Measurements from ENCODE around the gene SLC29A4.
A peak's percentile ranks its signal among the peaks of the same experiment; 100 is the strongest.
"Not testable (repeated sequence)": the region's sequence is repeated elsewhere in the genome, so short reads cannot be mapped to it uniquely, and the experiment has no call there.

The SLC29A4 gene

DNA sequence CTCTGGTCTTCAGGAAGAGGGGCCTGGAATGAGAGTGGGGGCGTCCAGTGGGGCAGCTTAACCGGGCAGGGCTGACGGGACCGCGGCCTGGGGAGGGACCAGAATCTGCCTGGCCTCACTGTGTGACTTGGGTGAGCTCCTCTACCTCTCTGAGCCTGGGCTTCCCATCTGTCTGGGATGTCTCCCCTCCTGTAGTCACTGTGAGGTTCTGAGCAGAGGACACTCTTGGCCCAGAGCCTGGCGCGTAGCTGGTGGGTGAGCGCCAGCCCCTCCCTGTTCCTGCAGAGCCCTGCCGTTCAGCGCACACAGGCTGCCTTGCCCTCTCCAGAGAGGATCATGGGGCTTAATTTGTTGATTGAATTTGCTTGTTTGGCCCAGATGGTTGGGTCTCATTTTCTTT, 7.2 kb upstream of the SLC29A4 start:
- not testable (repeated sequence) for DNase-seq

DNA sequence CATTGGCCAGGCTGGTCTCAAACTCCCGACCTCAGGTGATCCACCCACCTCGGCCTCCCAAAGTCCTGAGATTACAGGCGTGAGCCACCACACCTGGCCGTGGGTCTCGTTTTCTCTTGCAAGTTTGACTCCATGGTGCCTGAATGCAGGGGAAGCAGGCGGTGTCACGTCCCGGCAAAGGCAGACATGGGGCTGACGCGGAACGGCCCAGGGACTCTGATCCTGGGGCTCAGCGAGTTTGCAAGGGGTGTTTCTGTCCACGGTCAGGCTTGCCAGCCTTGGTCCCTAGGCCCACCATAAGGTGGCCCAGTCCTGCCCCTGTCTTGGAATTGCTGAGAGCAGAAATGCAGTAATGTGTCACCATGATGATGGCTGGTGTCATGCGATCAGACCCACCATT, 6.6 kb upstream of the SLC29A4 start:
- not testable (repeated sequence) for DNase-seq

DNA sequence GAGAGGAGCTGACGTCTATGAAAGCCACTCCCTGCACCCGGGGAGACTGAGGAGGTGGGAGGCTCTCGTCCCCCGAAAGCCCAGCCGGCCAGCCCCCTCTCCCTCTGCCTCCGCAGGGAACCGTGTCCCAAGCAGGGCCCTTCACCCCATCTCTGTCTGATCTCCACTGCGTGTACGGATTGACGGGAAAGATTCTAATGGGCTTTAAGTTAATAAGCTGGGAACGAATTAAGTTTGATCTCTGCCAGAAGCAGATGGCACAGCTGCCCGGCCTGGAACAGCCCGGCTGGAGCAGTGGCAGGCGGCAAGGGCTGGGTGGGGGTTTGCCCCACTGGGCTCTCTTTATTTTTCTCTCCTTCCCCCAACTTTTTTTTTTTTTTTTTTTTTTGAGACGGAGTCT, 6.1 kb upstream of the SLC29A4 start:
- DNase-seq: no peak

DNA sequence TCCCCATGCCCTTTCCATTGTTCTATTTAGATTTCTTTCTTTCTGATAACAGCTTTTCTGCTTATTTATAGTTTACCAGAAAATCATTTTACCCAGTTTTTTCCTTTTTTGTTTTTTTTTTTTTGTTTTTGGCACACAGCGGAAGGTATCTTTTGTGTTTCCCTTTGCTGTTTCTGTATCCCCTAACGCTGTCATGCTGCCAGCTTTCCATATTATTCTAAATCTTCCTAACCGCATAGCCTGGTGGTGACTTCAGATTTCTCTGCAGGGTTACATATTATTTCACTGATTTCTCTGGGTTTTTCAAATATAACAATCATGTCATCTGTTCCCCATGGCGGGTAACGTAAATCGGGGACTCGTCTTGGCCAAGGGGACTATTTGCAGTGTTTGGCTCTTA, 4.0 kb upstream of the SLC29A4 start:
- DNase-seq: no peak

DNA sequence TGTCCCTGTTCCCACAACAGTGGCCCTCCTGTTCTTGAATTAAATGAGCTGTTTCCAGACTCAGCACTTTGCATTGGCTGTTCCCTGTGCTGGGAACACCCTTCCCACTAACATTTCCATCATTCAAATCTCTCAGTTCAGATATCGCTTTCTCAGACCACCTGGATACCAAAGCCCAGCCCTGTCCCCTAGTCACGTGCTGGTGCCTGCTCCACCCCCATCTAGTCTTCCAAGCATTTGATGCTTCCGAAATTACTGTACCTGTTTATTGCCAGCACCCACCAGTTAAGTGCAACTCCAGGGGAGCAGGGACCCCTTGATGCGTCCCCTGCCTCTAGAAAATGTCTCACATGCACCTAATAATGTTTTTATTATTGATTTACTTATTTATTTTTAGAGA, 3.0 kb upstream of the SLC29A4 start:
- DNase-seq: no peak

DNA sequence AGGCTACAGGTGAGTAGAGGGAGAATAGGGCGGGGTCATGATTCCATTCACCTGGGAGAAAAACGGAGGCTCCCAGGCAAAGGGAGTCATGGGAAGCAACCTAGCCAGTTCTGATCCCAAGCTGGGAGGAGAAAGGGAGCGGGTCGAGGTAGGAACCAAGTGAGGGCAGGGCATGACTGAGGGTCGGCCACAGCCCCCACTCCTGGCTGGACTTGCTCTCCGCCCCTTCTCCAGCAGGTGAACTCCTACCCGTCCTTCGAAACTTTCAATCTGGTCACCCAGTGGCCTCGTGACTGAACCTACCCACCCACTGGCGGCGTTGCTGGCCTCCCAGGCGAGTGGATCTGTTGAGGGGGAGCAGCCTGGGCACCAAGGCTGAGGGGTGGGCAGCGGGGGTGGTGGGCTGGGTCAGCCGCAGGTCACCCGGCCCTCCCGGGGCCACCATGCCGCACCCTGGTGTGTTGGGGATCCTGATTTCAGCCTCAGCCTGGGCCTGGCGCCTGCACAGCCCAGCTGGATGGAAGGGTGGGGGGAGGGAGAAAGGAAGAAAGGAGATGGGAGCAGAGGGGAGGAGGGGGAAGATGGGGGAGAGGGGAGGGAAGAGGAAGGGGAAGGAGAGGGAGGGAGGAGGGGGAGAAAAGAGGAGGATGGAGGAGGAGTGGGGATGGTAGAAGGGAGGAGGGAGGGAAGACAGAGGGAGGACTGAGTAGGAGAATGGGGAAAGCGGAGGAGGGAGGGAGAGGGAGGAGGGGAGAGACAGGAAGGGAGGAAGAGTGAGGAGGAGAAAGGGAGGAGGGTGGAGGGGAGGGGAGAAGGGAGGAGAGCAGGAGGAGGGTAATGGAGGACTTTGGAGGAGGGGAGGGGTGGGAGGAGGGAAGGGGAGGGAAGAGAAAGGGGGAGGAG, 894 bp upstream of the SLC29A4 start:
- DNase-seq: not testable (repeated sequence)

DNA sequence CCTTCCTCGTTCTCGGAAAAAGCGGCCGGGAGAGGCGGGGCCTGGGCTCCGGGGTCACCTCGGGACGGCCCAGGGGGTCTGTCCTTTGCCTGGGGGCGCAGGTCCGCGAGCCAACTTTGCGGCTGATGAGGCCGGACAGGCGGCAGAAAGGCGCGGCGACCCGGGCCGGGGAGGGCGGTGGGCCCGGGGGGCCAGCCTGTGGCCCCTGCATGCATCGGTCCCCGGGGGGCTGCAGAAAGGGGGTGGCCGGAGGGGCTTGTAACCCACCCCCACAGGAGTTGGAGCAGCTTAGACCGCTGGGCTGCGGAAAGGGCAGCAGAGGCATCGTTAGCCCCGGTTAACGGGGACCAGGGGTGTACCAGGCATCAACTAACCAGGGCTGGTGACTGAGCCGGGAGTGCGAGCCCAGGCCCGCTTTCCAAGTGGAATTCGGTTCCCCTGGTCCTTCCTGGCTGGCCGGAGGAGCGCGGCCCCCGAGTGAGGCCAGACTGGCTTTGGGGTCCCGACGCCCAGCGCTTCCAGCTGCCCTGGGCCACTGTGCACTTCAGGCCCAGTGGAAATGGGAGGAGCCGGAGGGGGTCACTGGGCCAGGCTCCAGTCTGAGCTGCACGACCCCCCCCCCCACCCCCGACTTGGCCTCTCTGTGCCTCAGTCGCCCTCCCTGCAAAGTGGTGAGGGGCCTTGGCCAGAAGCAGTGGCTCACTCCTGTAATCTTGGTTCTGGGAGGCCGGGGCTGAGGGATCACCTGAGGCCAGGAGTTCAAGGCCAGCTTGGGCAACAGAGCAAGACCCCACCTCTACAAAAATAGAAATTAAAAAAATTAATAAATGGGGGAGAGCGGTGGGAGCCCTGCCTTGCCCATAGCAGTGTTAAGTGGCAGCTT, 919 bp downstream of the SLC29A4 start:
- no peak for DNase-seq

DNA sequence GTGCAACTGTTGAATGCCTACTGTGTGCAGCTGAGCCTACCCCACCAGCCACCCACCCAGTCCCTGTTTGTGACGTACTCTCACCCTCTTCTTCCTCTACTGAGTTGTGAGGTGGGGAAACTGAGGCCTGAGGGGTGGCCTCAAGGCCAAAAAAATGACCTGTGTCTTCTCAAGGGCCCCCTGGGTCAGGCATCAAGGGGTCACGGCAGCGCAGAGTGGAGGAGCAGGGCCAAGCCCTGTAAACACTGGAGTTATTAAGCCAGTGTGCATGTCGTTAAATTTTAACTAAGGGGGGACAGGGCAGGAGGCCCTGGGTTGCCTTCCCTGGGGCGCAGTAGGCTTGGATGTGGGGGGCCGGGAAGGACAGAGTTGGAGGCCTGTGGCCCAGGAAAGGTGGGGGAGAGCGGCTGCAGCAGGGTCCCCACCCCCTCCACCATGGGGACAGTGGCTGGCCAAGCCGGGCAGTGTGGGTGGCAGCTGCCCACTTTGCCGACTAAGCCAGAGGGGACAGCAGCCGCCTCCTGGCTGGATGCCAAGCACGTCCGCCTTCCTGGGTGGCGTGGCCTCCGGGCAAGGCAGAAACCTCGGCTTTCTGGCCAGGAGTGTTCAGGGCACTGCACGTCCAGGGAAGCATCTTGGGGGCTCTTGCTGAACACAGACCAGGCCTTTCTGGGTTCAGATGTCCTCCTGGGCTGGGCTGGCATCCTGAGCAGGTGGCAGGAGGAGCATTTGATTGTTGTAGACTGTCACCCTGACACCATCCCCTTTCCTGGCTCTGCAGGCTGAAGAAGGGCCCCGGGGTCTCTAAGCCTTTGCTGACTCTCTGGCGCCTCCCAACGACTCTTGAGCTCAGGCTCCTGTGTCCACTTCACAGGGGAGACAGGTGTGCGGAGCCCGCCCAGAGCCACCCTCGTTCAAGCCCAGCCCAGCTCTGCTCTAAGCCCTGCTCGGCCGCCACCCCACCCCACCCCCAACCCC, 1.9 kb downstream of the SLC29A4 start:
- peak; percentile 11 for DNase-seq

DNA sequence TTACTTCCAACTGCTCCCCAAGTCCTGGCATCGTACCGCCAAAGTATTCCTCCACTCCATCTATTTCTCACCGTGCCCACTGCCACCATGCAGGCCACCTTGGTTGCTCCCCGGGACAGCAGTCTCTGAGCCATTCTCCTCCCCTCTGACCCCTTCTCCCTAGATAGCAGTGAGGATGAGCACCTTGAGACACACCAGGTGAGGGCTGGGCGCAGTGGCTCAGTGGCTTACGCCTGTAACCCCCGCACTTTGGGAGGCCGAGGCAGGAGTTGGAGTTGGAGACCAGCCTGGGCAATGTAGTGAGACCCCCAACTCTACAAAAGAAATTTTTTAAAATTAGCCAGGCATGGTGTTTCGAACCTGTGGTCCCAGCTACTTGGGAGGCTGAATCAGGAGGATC, 4.2 kb downstream of the SLC29A4 start:
- DNase-seq: no peak

DNA sequence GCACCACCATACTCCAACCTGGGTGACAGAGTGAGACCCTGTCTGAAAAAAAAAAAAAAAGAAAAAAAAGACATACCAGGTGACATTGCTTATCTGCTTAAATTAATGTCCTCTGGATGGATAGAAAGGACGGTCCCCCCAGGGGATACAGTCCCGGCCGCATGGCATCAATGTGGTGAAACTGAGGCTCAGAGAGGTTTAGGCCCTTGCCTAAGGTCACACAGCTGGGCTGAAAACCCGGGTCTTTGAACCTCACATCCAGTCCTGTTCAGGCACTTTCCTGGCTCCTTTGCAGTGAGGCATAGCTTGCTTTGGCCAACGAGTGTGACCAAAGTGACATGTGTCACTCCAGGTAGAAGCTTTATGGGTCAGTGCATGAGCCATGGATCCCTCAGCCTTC, 4.6 kb downstream of the SLC29A4 start:
- not testable (repeated sequence) for DNase-seq

DNA sequence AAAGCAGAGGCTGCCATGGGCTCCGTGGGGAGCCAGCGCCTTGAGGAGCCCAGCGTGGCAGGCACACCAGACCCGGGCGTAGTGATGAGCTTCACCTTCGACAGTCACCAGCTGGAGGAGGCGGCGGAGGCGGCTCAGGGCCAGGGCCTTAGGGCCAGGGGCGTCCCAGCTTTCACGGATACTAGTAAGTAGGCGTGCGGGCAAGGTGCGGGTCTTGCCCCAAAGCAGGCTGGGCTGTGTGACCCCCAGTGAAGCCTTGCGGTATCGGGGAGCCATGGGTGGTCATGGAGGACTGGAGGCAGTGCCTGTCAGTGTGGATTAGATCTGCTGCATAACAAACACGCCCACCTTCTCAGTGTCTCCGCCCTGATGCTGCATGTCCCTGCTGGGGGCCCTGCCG, 5.1 kb downstream of the SLC29A4 start:
- DNase-seq: no peak

DNA sequence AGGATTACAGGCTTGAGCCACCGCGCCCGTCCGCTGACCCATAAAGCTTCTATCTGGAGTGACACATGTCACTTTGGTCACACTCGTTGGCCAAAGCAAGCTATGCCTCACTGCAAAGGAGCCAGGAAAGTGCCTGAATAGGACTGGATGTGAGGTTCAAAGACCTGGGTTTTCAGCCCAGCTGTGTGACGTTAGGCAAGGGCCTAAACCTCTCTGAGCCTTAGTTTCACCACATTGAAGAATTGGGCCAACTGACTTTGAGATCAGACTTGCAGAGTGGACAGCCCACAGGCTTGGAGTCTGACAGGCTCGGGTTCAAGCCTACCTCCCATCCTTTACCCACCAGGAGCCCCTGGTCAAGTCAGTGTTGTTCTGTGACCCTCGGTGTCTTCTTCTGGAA, 5.8 kb downstream of the SLC29A4 start:
- not testable (repeated sequence) for DNase-seq

DNA sequence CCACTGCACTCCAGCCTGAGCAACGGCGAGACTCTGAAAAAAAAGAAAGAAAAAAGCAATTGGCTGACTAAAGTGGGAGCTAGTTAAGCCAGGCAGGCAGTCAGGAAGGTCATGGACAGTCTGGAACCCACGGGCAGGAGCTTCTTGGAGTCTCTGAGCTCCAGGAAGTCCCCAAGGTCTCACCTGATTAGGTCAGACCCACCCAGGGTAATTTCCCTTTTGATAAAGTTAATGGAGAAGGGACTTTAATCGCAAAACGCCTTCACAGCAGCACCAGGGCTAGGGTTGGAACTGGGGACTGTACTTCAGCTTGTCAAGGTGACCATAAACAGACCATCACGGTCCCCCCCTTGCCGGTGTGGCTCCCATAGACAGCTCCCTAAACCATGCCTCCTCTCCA, 6.6 kb downstream of the SLC29A4 start:
- no peak for DNase-seq

DNA sequence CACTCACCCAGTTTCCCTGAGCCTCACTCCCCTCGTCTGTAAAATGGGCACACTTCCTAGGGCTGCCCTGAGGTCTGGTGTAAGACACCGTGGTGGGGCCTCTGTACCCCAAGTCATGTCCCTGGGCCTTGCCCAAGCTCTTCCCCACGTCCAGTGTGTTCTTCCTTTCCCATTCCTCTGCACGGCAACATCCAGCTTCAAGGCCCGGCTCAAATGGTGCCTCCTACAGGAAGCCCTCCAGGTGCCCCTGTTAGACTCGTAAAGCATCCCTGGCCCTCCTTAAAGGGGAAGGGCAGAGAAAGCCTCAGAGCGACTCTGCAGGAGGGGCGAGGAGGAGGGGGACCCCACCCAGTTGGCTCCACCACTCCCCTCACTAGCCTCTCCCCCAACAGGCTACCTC, 8.6 kb downstream of the SLC29A4 start:
- DNase-seq: no peak

DNA sequence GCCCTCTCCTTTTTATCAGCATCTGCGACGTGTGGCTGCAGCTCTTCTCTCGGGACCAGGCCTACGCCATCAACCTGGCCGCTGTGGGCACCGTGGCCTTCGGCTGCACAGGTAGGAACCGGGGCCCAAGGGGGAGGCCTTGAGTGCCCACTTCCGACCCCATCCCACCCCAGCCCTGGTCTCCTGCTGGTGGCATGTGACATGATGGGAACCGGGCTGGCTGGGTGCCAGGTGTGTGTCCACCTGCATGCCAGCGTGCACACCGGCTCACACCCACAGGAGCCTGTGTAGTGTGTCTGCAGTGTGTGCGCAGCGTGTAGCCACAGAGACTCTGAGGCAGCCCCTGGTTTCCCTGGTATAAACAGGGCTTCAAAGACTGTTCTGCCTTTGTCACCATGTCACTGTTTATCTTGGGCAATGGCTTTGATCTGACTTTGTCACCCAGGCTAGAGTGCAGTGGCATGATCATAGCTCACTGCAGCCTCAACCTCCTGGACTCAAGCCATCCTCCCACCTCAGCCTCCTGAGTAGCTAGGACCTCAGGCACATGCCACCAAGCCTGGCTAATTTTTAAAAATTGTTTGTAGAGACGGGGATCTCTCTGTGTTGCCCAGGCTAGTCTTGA, 9.1 kb downstream of the SLC29A4 start:
- not testable (repeated sequence) for DNase-seq

DNA sequence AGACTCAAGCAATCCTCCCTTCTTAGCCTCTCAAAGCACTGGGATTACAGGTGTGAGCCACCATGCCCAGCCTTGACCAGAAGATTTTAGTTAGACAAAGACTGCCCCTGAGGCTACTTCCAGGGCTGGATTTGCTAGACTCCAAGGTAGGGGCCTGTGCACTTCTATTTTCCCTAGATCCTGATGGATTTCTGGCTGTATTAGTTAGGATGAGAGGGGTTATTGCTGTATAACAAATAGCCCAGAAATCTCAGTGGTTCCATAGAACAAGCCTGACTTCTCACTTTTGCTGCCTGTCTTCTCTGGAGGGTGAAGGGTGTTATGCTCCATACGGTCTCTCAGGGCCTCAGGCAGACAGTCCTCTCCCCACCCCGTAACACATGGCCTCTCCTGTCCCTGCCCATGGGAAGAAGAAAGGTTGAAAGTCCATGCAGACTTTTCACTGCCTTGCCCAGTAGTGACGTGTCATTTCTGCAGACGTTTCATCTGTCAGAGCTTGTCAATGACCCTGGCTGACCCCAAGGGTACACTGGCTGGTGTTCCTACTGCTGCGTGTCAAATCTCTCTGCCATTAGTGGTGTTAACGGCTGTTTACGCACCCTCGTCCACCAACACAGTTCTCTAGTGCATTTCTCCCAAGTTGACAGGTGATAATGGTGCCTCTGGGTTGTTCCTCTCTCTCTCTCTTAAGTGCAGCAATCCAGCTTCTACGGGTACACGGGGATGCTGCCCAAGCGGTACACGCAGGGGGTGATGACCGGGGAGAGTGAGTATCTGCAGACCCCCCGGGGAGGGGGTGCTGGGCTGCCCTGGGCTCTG, 11.6 kb downstream of the SLC29A4 start:
- DNase-seq: no peak

DNA sequence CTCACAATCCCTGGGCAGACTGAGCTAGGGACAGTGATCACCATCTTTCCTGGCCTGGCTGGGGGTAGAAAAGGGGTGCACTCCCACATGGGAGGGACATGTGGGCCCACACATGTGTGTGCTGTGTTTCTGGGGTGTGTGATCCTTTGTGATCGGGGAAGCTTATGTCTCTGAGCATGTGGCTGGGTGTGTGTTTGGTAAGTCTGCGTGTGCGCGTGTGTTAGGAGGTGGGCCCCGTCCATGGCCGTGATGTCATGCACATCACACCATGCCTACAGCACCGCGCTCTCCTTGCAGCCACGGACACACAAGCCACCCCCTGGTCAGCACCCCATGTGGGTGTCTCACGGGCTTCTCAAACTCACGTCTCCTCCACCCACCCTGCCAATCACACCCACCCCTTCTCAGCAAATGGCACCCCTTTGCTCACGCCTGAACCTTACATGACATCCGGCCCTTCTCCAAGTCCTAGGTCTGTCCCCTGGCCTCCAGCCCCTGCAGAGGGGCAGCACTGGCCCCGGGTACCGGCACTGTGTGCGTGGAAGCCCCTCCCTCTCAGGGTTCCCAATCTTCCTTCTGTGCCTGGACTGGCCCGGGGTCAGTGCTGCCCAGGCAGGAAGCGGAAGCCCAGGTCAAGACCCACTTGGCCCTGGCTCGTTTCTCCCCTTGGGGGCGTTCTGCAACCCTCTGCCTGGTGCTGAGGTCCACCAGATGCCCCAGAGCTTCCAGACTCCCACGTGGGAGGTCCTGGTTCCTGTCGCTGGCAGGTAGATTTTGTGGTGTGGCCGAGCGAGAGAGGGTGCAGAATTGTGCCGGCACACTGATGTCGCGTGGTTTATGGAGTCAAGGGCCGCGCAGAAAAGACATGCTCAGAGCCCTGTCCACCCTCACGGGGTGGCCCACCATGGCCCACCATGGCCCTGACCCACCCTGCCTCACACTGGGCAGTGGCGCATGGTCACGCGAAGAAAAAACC, 12.6 kb downstream of the SLC29A4 start:
- no peak for DNase-seq

DNA sequence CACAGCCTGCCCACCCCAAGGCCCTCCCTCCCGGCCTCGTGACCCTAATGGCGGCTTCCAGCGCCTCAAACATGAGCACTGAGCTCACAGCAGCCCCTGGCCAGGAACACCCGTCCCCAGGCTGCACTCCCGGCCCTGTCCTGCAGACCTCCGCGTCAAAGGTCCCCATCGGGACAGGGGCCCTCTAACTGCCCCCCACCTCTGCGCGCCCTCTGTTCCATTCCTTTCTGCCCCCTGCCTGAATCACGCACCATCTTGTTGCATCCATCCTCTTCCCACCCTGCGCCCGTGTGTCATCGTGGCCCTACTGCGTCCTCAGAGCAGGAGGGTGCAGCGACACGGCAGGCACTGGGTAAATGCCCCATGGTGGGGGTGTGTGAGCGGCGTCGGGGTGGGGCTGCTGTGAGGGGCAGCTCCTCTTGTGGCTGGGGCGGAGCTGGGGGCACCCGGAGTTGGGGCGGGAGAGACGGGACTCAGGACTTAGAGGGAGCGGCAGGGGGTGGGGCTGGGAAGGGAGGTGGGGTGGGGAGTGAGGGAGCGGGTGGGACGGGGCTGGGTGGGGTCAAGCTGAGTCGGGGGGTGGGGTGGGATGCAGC, 13.4 kb downstream of the SLC29A4 start:
- no peak for DNase-seq

DNA sequence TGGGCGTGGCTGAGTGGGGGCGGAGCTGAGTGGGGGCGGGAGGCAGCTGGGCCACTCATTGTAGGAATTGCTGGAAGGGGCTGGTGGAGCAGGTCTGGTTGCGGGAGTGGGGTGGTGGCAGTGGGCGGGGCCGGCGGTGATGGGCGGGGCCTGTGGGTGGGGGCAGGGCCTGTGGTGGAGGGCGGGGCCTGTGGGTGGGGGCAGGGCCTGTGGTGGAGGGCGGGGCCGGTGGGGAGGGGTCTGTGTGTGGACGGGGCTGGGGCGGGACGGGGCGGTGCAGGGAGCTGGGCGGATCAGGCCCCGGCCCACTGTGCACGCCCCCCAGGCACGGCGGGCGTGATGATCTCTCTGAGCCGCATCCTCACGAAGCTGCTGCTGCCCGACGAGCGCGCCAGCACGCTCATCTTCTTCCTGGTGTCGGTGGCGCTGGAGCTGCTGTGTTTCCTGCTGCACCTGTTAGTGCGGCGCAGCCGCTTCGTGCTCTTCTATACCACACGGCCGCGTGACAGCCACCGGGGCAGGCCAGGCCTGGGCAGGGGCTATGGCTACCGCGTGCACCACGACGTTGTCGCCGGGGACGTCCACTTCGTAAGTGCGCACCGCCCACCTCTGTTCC, 14.0 kb downstream of the SLC29A4 start:
- no peak for DNase-seq

Measured in NCI-H2227 treated with DMSO at 0.1 percent for 48 hours (cell line).